Central memory CD8-positive, alpha-beta T cell (primary cell): ENCODE measurements around the gene PRR20E.
"Not testable (repeated sequence)": the region's sequence is repeated elsewhere in the genome, so short reads cannot be mapped to it uniquely, and the experiment has no call there.

Experiments used
- ATAC-seq: fragments of 150-1000 bp; cut with Tn5 transposase; replicated peaks from 2 replicates; pipeline ENCODE4 v1.10.0; 2022; ENCODE audit warnings: mild to moderate bottlenecking, moderate FRiP score, moderate number of reproducible peaks; ENCODE audit not compliant: poor library complexity, severe bottlenecking; ENCODE audit errors: extremely low read depth
- DNase-seq, 2 donors: peaks; one replicate each; pipeline ENCODE4 v3.0.0; 2021; ENCODE audit warnings: low spot score in 2 of 2
- H3K27ac Mint-ChIP-seq: one replicate; pipeline ENCODE4 v1.8.0; 2022; ENCODE audit warnings: low read depth, mild to moderate bottlenecking, moderate library complexity, mixed read lengths
- H3K27me3 Mint-ChIP-seq: one replicate; pipeline ENCODE4 v1.8.0; 2022; ENCODE audit warnings: mixed read lengths
- H3K36me3 Mint-ChIP-seq: one replicate; pipeline ENCODE4 v1.8.0; 2022; ENCODE audit warnings: mild to moderate bottlenecking, moderate library complexity, mixed read lengths; ENCODE audit not compliant: insufficient read depth
- H3K4me1 Mint-ChIP-seq: one replicate; pipeline ENCODE4 v1.8.0; 2022; ENCODE audit warnings: mixed read lengths
- H3K4me3 Mint-ChIP-seq: one replicate; pipeline ENCODE4 v1.8.0; 2022; ENCODE audit warnings: mild to moderate bottlenecking, moderate library complexity, mixed read lengths
- H3K9me3 Mint-ChIP-seq: one replicate; pipeline ENCODE4 v1.8.0; 2022; ENCODE audit warnings: mixed read lengths

Gene PRR20E

GRCh38 chr13:57166897-57167296 lies at the start of gene PRR20E:
PRR20E (plus strand) TSS chr13:57167197; CDS start chr13:57167584, 387 bp downstream.
- H3K9me3 Mint-ChIP-seq, H3K27me3 Mint-ChIP-seq, H3K36me3 Mint-ChIP-seq, ATAC-seq, H3K27ac Mint-ChIP-seq, H3K4me3 Mint-ChIP-seq, DNase-seq, H3K4me1 Mint-ChIP-seq: not testable (repeated sequence)

DNA sequence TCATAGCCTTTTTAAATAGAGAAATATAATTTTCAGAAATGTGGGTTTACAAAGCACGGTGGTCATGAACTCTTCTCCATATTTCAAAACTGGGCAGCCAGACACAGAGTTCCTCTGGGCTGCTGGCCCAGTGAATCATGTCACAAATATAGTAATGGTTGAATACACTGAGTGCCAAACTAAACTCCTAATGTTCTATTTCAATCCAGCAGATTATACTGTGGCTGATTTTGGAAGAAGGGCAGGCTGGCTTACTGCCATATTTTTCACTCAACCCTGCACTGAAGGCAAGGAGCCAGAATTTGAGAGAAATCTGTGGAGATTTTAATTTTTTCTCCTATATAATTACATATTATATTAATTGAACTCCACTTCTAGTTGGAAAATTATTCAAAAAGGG lies 43.3 kb upstream of the PRR20E start:
- no peaks in the 10 kb centered on the region for H3K27me3 Mint-ChIP-seq
- peaks cover 4% of the 10 kb centered on the region for H3K9me3 Mint-ChIP-seq
- no peak for DNase-seq
- no peaks in the 10 kb centered on the region for H3K4me1 Mint-ChIP-seq
- no peak overlapping the region for H3K27ac Mint-ChIP-seq
- no peak for ATAC-seq
- H3K36me3 Mint-ChIP-seq, result no peaks in the 10 kb centered on the region
- no peak overlapping the region for H3K4me3 Mint-ChIP-seq

DNA sequence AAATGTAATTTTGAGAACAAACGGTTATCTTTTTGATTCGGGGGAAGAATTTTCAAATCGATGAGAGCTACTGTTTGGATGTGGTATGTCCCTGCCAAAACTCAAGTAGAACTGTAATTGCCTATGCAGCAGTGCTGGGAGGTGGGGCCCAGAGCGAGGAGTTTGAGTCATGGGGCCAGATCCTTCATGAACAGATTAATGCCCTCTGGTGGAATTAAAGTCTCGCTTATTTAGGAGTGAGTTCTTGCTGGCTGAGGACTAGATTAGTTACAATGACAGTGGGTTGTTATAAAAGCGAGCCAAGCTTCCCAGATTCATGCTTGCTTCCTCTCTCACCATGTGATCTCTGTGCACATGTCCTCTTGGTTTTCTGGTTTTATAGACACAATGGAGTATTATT lies 38.1 kb upstream of the PRR20E start:
- ATAC-seq (no peak), DNase-seq (no peak)
- H3K4me3 Mint-ChIP-seq, result no peak overlapping the region
- no peaks in the 10 kb centered on the region for H3K4me1 Mint-ChIP-seq
- no peaks in the 10 kb centered on the region for H3K27me3 Mint-ChIP-seq
- H3K9me3 Mint-ChIP-seq, result no peaks in the 10 kb centered on the region
- H3K36me3 Mint-ChIP-seq, result no peaks in the 10 kb centered on the region
- H3K27ac Mint-ChIP-seq, result no peak overlapping the region

DNA sequence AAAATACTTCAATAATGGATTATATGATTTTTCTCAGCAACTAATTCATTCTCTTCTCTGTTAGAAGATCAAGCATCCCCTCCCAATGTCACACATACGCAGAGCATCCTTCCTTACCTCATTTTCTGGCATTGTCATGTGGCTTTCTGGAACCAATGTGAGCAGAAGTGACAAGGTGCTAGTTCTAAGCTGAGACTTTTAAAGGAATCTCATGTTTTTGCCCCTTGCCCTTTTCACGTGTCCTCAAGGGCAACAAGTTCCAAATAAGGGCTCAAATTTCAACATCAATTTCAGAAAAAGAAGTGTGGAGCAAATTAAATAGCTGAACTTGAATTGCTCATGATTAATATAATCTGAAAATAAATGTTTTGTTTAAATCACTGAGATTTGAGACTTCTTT lies 30.9 kb upstream of the PRR20E start:
- no peak overlapping the region for H3K27ac Mint-ChIP-seq
- H3K36me3 Mint-ChIP-seq, result no peaks in the 10 kb centered on the region
- no peak for ATAC-seq
- DNase-seq, result no peak
- no peak overlapping the region for H3K4me3 Mint-ChIP-seq
- H3K4me1 Mint-ChIP-seq, result no peaks in the 10 kb centered on the region
- H3K9me3 Mint-ChIP-seq, result peaks cover 11% of the 10 kb centered on the region
- H3K27me3 Mint-ChIP-seq, result no peaks in the 10 kb centered on the region

GRCh38 chr13:57137585-57137984 lies 29.4 kb upstream of the PRR20E start:
- Mint-ChIP-seq H3K4me3 (no peak overlapping the region), H3K9me3 (peaks cover 11% of the 10 kb centered on the region), H3K27me3 (no peaks in the 10 kb centered on the region), H3K36me3 (no peaks in the 10 kb centered on the region), H3K27ac (no peak overlapping the region), H3K4me1 (no peaks in the 10 kb centered on the region)
- DNase-seq, result no peak
- ATAC-seq, result no peak

GRCh38 chr13:57138988-57139387 lies 28.0 kb upstream of the PRR20E start:
- no peak for DNase-seq
- no peaks in the 10 kb centered on the region for H3K27me3 Mint-ChIP-seq
- H3K4me1 Mint-ChIP-seq, result no peaks in the 10 kb centered on the region
- H3K36me3 Mint-ChIP-seq, result no peaks in the 10 kb centered on the region
- H3K9me3 Mint-ChIP-seq, result peaks cover 11% of the 10 kb centered on the region
- no peak overlapping the region for H3K4me3 Mint-ChIP-seq
- no peak overlapping the region for H3K27ac Mint-ChIP-seq
- ATAC-seq, result no peak

- DNase-seq, H3K4me1 Mint-ChIP-seq, ATAC-seq, H3K27me3 Mint-ChIP-seq, H3K36me3 Mint-ChIP-seq, H3K27ac Mint-ChIP-seq, H3K4me3 Mint-ChIP-seq: not testable (repeated sequence)
- peaks cover 11% of the 10 kb centered on the region for H3K9me3 Mint-ChIP-seq
Observed at GRCh38 chr13:57139781-57140180, 27.2 kb upstream of the PRR20E start.

DNA sequence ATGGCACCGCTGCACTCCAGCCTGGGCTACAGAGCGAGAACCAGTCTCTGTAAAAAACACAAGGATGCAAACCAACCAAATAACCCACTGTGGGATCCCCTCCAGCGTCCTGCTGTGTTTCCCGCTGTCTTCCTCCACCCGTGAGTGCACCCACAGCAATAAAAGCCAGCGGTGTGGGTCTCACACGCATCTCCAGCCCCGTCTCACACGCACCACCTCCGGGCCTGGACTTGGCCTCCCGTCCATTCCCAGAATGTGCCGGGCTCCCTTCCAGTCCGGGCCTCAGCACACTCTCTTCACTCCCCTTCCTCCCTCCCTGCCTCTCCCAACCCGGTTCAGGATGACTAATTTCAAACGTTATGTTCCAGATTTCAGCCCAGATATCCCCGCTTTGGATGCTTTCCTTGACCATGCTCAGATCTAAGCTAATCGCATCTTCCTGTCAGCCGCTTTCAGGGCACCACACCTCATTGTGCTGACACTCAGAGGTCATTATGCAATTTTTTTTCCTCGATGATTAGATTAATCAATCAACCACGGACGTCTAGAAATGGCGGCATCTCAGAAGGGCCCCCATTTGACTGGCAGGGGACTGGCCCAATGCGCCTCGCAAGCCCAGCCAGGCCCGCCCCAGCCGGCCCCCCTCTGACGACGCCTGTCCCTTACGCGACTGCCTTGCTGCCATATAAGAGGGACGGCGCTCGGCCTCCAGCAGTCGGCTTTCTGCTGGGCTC lies 26.6 kb upstream of the PRR20E start, which contains the start of gene PRR20A:
PRR20A (plus strand) TSS at position 684 of the 734 bp plus-strand sequence. CDS start 387 bp downstream, outside the sequence.
- H3K27me3 Mint-ChIP-seq, H3K36me3 Mint-ChIP-seq: not testable (repeated sequence)

GRCh38 chr13:57147188-57147587 lies 19.8 kb upstream of the PRR20E start, which contains the start of gene PRR20B:
PRR20B (plus strand) TSS chr13:57147488; CDS start chr13:57147875, 387 bp downstream.
- H3K4me3 Mint-ChIP-seq, ATAC-seq, H3K4me1 Mint-ChIP-seq, H3K36me3 Mint-ChIP-seq, H3K27me3 Mint-ChIP-seq, DNase-seq, H3K9me3 Mint-ChIP-seq, H3K27ac Mint-ChIP-seq: not testable (repeated sequence)

More for the DNA sequence above, 26.6 kb upstream of the PRR20E start, which contains the start of gene PRR20A:
- H3K4me3 Mint-ChIP-seq, H3K27ac Mint-ChIP-seq, ATAC-seq, H3K4me1 Mint-ChIP-seq, DNase-seq: not testable (repeated sequence)
- H3K9me3 Mint-ChIP-seq, result peaks cover 11% of the 10 kb centered on the region

DNA sequence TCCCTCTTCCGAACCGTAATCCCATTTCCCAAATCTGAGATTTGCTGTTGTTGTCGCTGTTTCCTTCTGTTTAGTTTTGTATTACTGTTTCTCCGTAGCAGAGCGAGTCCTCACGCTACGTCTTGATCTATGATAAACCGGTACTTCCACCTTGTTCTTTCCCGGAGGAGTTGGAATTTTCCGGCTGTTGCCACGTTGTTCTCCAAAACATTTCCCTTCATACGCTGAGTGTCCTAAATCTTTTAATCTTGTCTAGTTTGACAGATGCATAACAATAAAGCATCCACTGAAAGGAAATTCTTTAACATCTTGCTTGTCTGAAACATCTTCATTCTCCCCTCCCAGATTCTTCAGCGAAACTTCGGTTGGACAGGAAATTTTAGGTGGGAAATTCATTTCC lies 18.9 kb upstream of the PRR20E start:
- not testable (repeated sequence) for H3K27me3 Mint-ChIP-seq, DNase-seq, H3K4me1 Mint-ChIP-seq, H3K9me3 Mint-ChIP-seq, H3K4me3 Mint-ChIP-seq, ATAC-seq, H3K27ac Mint-ChIP-seq, H3K36me3 Mint-ChIP-seq

DNA sequence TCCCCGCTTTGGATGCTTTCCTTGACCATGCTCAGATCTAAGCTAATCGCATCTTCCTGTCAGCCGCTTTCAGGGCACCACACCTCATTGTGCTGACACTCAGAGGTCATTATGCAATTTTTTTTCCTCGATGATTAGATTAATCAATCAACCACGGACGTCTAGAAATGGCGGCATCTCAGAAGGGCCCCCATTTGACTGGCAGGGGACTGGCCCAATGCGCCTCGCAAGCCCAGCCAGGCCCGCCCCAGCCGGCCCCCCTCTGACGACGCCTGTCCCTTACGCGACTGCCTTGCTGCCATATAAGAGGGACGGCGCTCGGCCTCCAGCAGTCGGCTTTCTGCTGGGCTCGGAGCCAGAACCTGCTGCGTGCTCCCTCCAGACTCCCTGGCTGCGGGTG lies 13.2 kb upstream of the PRR20E start, which contains the start of gene PRR20C:
PRR20C (plus strand) TSS at position 301 of the 400 bp plus-strand sequence. CDS start 387 bp downstream, outside the sequence.
- not testable (repeated sequence) for H3K36me3 Mint-ChIP-seq, H3K4me1 Mint-ChIP-seq, H3K27me3 Mint-ChIP-seq, DNase-seq, H3K9me3 Mint-ChIP-seq, H3K4me3 Mint-ChIP-seq, ATAC-seq, H3K27ac Mint-ChIP-seq

GRCh38 chr13:57160332-57160731 lies 6.7 kb upstream of the PRR20E start, which contains the start of gene PRR20D:
PRR20D (plus strand) TSS chr13:57160632; CDS start chr13:57161019, 387 bp downstream.
- not testable (repeated sequence) for H3K27ac Mint-ChIP-seq, H3K9me3 Mint-ChIP-seq

GRCh38 chr13:57191667-57192066 lies 24.7 kb downstream of the PRR20E start:
- Mint-ChIP-seq H3K4me3 (no peak overlapping the region), H3K27me3 (no peaks in the 10 kb centered on the region)
- ATAC-seq, result no peak

More at GRCh38 chr13:57160332-57160731, 6.7 kb upstream of the PRR20E start, which contains the start of gene PRR20D:
- not testable (repeated sequence) for H3K36me3 Mint-ChIP-seq, H3K4me3 Mint-ChIP-seq, DNase-seq, ATAC-seq, H3K27me3 Mint-ChIP-seq, H3K4me1 Mint-ChIP-seq

More at GRCh38 chr13:57191667-57192066, 24.7 kb downstream of the PRR20E start:
- Mint-ChIP-seq H3K36me3 (no peaks in the 10 kb centered on the region), H3K9me3 (no peaks in the 10 kb centered on the region), H3K4me1 (no peaks in the 10 kb centered on the region), H3K27ac (no peak overlapping the region)
- DNase-seq, result no peak
